HG03108 (cell line): Measurements from ENCODE around the gene PEX5L.
"Not testable (repeated sequence)": the region's sequence is repeated elsewhere in the genome, so short reads cannot be mapped to it uniquely, and the experiment has no call there.

Source experiments
- ATAC-seq: cut with Tn5 transposase; IDR thresholded peaks from one replicate; pipeline ENCODE4 v1.9.1; 2021; ENCODE audit warnings: moderate library complexity; ENCODE audit not compliant: unreplicated experiment

The PEX5L gene

DNA sequence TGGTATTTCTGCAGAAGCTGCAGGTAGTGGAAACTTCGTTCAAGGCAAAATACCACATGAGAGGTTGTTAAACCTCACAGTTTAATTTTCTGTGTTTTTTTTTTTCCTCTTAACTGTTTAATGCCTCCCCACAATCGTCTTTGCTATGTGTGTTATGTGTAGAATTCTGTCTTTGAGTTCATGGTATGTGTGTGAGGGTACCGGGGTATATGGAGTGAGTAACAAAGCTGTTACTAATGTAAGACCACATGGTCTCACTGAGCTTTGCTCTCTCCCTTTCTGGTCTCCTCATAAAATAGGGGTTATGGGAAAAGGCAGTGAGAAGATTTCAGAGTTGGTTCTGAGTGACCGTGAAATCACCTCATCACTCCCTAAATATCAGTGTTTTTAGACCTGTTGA lies 240.3 kb downstream of the PEX5L start:
- no peak for ATAC-seq

DNA sequence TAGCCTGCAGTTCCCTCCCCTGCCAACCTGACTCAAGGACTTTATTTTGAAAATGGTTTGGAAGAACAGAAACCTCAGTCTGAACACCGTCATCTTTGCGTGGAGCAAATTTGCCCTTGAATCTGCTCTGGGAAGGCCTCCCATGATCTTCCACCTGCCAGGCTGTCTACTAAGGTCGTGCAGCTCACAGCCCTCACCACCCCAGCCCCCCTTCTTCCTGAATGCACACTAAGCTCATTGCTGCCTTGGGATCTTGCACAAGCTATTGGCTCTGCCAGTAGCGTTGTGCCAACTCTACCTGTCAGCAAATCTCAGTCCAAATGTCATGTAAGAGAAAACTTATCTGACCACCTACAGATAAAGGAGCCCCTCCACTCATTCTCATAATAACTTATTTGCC lies 242.4 kb downstream of the PEX5L start:
- ATAC-seq, result no peak

- ATAC-seq, result no peak
These were observed 244.9 kb downstream of the PEX5L start for GRCh38 chr3:179791793-179792192.

DNA sequence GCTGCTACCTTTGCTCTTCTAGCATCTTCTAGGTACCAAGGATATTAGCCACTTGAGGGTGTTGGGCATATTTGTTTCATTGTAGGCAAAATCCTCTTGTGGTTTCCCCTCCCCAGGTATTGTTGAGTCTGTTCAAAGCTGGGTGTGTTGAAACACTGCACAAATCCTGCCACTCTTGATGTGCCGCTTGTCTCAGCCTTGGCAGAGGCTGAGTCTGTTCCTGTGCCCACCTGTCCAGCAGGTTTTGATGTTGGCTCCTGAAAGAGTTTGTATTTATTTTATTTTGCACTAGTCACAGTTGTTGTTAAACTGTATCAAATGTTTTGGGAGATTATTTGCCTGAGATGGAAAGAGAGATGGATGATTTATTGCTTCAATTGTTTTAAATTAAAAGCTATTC lies 247.7 kb downstream of the PEX5L start:
- no peak for ATAC-seq

DNA sequence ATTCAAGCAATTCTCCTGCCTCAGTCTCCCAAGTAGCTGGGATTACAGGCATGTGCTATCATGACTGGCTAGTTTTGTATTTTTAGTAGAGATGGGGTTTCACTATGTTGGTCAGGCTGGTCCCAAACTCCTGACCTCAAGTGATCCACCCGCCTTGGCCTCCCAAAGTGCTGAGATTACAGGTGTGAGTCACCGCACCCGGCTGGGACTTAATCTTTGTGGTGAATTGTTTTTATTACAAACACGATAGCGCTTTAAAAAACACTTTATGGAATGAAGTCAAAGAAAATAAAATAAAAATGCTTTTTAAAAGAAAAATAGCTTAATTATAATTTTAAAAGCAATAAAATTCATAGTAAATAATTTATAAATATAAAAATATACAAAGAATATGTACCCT lies 253.9 kb downstream of the PEX5L start:
- ATAC-seq, result not testable (repeated sequence)

DNA sequence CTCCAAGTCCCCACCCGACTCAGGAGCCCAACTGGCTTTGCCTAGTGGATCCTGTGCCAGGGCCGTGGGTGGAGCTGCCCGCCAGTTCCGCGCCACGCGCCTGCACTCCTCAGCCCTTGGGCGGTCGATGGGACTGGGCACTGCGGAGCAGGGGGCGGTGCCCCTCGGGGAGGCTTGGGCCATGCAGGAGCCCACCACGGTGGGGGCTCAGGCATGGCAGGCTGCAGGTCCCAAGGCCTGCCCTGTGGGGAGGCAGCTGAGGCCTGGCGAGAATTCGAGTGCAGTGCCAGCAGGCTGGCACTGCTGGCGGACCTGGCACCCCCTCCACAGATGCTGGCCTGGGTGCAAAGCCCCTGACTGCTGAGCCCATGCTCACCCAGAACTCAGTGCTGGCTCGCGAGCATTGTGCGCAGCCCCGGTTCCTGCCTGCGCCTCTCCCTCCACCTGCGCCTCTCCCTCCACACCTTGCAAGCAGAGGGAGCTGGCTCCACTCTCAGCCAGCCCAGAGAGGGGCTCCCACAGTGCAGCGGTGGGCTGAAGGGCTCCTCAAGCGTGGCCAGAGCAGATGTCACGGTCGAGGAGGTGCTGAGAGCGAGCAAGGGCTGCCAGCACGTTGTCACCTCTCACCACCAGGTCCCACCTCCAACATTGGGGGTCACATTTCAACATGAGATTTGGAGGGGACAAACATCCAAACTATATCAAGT lies 261.2 kb downstream of the PEX5L start:
- ATAC-seq, result no peak

GRCh38 chr3:179772297-179772696 lies 264.4 kb downstream of the PEX5L start:
- no peak for ATAC-seq

- no peak for ATAC-seq
These were observed 264.9 kb downstream of the PEX5L start for GRCh38 chr3:179771797-179772196.

DNA sequence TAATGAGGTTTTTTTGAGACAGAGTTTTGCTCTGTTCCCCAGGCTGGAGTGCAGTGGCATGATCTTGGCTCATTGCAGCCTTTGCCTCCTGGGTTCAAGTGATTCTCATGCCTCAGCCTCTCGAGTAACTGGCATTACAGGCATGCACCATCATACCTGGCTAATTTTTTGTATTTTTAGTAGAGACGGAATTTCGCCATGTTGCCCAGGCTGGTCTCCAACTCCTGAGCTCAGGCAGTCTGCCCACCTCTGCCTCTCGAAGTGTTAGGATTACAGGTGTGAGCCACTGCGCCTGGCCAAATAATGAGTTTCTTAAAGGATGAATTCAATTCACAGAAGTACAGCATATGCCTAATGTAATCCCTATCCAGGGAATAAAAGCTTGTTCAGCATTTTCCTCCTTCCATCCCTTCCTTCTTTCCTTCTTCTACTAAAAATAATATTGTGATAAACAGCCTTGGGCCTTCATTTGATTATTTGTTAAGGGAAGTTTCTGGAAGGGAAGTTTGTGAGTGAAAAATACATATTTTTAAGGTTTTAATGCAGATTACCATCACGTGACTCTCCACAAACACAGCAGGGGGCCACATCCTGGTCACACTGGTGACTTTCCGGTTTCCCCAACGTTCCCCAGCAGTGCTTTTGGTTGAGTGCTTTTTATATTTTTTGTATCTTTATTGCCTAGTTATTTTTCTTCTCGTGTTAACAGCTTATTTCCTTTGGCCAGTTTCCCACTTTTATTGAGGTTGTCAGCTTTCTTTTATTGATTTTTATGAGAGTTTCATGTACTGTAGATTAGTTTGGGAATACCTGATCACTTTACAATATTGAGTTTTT lies 267.1 kb downstream of the PEX5L start:
- no peak for ATAC-seq

GRCh38 chr3:179768080-179768479 lies 268.7 kb downstream of the PEX5L start:
- ATAC-seq, result no peak

- no peak for ATAC-seq
These were observed 270.2 kb downstream of the PEX5L start for GRCh38 chr3:179766416-179767133.

DNA sequence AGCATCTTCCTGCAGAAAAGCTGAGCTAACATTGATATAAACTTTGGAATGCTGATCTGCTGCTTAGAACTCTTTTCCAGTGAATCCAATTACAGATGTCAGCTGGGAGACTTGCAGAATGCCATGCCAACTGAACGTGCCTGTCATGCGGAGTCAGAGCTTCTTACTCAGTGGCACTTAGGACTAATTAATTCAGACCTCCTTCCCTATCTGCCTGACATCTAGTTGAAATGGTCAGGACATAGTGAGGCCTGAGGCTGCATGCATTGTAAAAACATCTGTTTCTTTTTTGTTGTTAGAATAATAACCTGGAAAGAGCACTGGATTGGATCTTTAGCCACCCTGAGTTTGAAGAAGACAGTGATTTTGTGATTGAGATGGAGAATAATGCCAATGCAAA lies 271.3 kb downstream of the PEX5L start:
- no peak for ATAC-seq

- ATAC-seq, result no peak
These were observed 275.8 kb downstream of the PEX5L start for GRCh38 chr3:179760944-179761343.

DNA sequence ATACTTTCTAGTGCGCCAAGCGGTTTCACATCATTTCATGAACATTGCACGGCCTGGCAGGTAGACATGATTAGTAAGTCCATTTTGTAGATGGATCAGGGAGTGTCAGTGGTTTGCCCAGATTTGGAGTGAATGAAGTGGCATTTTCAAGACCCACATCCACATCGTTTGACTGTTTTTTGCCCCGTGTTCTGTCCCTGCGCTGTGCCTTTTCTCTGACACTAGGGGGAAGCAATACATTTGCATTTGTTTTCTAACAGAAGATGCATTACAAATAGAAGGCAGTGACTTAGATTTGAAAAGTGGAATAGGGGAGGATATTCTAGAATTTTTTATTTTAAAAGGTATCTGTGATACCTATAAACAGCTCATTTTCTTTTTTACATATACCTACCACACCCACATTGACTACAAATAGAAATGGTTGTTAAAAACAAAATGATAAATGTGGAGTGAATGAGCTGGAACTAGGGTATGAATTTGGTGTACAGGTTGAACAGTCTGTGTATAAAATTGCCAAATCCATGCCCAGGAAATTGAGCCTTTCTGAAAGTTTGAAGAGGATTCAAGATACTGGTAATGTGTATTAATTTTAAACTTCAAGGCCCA lies 285.9 kb downstream of the PEX5L start:
- no peak for ATAC-seq

GRCh38 chr3:179745716-179746115 lies 291.0 kb downstream of the PEX5L start:
- no peak for ATAC-seq

GRCh38 chr3:179745079-179745478 lies 291.7 kb downstream of the PEX5L start:
- no peak for ATAC-seq
